Measurements from ENCODE around the gene NEDD4.
"Not testable (repeated sequence)": the region's sequence is repeated elsewhere in the genome, so short reads cannot be mapped to it uniquely, and the experiment has no call there.

The NEDD4 gene

DNA sequence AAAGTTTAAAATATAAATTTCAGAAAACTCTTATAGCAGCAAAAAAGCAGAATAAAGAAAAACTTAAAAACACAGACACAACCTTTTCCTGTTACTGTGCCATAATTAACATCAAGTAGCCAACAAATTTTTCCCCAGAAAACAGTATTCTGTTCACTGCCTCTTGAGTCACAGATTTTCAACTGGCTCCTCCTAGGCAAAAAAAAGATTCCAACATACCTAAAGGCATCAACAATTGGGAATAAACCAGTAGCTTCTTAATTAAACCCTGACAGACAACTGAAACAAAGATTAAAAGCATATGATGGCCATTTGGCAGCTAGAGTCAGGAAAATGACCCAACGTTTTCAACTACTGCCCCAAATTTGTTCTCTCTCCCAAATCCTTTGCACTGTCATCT, 10.9 kb upstream of the NEDD4 start:
- DNase-seq (ENCODE audit: low read depth): not testable (repeated sequence)

DNA sequence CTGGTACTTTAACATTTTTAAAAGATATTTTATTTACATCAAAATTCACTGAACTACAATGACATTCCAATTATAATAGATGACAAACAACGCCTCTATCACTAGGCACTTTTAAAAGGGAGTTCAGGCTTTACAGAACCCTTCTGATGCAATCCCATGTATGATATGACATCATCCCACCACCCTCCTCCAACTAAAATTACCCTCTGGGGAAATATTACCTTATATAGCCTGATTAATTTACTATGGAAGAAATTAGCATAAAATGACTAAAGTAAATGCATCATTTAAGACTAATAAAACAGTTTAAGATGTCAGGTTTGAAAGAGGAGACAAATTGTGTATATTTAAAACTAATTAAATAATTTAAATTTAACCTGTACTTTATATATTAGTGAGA, 10.4 kb upstream of the NEDD4 start:
- DNase-seq (ENCODE audit: low read depth): not testable (repeated sequence)

DNA sequence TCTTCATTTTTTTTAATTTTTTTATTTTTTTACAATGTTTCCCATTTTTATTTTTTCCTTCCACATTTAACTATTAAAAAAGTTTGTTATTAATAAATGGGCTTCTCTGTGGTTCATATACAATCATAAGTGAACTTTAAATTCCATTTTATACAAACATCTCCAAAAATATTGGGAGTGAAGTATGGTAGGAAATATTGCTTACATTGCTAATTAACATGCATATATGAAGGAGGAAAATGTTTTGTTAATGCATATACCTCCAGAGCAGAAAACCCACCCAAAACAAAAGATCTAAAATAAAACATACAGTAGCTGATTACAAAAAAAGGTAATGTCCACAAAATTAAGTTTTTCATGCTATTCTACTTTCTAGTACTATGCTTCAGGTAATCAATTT, 9.9 kb upstream of the NEDD4 start:
- not testable (repeated sequence) for DNase-seq (ENCODE audit: low read depth)

DNA sequence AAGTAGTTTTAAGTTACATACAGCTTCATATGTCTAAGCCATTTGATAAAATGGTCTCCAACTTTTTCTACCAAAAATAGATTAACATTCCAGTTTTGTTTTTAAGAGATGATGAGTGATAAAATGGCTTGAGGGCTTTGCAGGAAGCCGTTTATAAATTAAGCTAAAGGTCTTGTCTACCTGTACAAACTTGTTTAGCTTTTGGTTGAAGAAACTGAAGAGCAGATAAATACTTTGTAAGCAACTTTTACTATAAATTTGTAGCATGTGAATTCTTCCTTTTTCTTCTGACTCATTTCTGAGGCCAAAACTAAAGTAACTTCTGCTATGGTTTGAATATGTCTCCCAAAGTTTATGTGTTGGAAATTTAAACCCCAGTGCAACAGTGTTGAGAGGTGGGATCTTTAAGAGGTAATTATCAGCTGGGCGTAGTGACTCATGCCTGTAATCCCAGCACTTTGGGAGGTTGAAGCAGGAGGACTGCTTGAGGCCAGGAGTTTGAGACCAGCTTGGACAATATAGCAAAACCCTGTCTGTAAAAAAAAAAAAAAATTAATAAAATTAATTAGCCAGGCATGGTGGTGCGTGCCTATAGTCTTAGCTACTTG, 8.2 kb upstream of the NEDD4 start:
- no peak for DNase-seq (ENCODE audit: low read depth)

DNA sequence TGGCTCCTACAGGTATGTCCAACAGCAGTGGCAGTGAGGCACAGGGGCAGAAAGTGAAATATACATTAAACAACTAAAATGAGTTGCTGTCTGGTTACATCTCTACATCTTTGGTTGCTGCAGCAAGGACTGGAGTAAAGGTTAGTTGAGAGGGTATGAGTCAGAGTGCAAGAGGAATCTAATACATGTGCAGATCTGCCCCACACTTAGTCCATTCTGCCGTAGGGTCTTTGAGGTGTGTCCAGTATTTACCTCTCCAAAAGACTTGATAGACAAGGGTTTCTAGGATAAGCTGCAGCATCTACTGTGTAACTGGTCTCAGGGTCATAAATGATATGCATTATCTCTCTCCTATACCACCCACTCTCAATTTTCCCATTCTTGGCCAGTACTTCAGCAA, 6.2 kb upstream of the NEDD4 start:
- DNase-seq (ENCODE audit: low read depth): no peak

DNA sequence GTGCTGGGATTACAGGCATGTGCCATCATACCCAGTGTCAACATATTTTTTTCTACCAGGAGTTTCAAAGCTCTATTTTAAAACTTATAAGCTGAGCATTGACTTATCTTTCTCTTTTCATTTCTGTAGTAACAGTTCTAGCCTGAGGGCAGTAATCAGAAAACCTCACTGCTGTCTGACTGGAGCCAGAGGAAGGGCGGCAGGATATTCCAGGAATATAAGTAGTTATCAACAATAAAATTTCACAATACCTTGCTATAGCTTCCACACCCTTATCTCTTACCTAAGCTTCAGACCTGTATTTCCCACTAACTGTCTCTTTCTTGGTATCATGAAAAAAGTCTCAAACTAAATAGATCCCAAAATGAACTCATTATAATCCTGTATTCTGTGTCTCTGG, 5.1 kb upstream of the NEDD4 start:
- no peak for DNase-seq (ENCODE audit: low read depth)

DNA sequence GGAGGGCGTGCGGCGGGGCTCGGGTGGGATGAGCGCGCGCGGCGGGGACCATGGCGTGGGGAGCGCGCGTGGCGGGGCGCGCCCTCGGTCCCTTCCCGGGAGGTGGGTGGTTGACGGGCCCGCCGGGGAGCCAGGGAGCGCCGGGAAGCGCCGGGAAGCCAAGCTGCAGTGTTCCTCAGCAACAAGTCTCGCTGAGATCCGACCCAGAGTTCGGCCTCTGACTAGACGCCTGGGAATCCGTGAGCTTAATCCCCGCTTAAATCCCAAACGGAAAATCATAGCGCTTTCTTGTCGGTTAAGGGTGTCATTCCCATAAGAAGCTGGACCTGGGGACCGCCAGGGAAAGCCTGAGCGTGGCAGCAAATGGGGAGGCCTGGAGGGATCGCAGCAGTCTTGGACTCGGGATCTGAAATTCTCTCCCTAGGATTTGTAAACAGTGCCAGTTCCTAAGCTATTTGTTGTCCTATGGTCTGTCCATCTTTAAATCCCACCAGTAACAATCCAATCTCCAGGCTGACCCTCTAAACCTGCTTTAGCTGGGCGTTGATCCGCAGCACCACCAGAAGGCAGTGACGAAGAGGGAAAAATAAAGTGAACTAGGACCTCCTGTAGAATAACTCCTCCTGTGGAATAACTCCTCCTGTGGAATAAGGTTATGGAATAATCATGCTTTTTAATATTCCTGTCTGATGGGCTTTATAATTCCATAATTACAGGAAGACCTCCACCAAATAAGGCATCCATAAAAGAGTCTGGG, 570 bp upstream of the NEDD4 start:
- DNase-seq (ENCODE audit: low read depth): no peak

DNA sequence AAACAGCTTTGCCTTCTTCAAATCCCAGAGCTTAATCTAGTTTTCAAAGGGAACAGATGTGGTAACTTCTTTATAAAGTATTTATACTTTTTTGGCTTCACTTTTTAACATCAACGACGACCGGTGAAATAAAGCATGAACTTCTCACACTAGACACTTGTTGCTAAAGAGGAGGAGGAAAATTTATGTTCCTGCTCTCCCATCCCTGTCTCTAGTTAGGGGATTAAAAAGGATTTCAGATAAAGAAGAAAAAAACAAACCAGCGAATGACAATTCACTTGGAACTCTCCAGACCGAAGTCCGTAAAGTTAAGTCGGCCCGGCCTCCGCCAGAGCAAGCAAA, 672 bp downstream of the NEDD4 start:
- DNase-seq (ENCODE audit: low read depth): no peak

DNA sequence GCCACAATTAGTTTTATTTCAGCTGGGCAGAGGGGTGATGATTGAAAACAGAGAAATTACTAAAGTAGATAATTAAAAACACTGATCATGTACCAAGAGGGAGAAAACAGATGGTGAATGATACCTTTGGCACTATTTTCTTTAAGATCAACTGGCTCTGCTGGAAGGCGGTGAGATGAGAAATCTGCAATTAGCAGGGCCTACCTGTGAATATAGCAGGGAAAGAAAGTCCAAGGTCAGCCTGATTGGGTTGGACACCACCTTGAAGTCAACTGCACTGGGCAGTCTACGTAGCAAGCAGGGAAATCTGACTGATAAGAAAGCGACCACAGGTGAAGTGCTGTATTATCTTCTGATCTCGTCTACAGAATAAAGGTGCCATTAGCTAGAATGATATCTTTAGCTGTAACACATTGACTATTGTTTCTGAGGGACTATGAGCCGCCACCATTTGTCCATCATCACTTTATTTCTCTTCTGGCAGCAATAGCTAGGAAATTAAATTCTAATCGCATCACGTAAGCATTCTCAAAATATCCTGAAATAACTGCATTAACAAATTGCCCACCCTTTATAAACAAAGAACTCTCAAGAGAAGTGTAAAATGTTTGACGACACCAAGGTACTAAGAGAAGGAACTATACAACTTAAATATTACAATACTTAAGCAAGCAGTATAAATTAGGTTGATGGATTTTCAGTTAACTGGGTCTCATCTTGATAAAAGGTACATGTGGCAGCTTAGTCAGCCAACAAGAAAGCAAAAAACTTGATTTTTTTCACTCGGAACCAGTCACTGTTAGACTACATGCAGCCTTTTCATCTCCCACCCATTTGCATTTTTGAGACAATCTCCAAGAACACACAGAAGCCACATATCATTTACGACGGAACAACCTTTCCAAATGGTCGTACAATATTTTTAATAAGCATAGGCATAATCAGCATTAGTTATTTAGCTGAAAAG, 1.3 kb downstream of the NEDD4 start:
- DNase-seq (ENCODE audit: low read depth): no peak

DNA sequence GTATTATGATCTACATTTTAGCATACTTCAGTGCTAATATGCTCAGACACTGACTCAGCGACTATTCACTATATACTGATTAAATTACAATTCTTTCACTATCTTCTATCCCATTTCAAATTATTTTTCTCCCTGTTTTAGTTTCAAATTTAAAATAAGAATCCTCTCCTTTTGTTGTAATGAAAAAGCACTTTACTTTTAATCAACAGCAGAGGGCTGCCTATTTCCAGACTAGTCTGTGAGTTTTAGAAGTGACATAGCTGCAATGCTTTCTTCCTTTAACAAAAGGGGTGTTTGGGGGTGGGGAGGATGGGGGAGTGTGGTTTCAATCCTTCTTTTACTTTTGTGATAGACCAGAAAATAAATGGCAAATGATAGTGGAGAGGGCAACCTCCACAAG, 2.4 kb downstream of the NEDD4 start:
- no peak for DNase-seq (ENCODE audit: low read depth)

DNA sequence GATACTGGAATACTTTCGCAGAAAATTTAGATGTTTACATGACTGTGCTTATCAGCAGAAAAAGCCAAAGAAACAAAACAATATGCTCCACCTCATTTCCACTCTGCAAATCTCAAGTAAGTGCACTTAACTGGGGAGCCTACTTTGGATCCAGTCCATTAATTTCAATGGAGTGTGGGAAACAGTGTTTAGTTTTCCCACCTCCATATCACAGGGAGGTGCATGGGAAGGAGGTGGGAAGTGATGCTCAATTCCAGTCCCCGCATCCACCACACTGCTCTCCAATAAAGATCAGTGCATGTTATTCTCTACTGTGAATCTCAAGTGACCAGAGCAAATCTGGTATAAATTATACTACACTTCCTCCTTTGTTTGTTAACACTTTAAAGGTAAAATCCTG, 2.9 kb downstream of the NEDD4 start:
- DNase-seq (ENCODE audit: low read depth): no peak

DNA sequence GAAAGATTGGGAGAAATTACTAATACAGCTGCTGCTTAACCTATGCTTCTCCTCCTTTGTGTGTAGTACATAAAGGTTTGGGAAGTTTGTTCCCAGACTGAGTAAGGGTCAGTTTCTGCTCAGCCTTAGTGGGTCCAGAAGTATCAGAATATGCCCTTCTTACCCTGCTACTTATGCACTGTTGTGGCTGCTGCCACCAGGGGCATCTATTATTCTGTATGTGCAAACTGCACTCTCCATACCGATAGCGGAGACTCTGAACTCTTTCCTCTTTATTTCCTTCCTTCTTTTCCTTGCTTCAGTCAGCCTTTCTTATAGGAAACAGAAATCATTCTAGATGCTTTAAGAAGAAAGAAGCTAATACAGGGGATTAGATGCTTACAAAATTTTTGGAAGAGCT, 4.0 kb downstream of the NEDD4 start:
- DNase-seq (ENCODE audit: low read depth): no peak

DNA sequence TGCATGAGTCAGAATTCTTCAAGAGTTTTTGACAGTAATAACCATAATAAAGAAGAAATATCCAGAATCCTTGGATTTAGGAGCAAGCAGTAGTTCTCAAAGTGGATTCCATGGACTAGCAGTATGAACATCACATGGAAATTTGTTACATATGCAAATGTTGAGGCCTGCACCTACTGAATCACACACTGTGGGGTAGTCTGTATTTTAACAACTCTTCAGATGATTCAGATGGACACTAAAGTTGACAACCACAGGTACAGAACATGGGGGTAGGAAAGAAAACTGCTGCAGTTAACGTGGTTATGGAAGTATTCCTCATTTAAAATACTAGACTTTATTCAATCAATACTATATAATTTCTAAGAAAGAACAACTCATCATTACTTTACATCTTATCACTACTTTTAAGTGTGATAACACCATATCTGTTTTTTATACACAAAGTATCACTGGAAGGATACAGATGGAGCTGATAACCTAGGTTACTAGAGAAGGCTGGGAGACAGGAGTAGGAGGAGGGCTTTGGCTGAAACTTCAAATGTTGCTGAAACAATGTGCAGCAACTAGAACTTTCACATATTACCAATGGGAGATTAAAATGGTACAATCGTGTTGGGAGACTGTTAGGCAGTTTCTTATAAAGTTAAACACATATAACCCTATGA, 11.7 kb downstream of the NEDD4 start:
- DNase-seq (ENCODE audit: low read depth): no peak

DNA sequence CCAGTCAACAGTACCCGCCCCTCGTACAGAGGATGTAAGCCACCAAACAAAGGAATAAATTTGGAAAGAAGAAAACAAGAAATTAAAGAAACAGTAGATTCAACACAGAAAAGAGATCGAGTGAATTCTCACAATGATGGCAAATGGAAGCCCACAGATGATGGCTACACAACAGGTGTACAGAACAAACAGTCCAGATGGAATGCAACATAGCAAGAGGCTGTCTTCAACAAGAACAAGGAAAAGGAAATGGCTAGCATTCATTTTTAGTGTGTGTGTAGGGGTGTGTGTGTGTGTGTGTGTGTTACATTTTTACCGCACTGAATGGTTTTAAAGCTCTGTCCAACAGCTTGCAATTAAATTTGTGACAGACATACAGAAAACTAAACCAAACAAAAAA, 12.9 kb downstream of the NEDD4 start:
- DNase-seq (ENCODE audit: low read depth): no peak

DNA sequence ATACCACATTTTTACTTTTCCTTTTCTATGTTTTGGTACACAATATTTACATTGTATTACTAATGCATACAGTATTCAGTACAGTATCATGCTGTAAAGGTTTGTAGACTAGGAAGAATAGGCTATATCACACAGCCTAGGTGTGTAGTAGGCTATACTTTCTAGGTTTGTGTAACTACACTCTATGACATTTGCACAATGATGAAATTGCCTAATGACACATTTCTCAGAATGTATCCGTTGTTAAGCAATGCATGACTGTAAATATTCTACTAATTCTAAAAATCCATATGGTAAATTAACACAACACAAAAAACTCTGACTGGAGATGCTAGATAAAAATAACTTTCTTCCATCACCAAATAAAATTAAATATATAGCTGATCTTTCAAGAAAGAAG, 16.2 kb downstream of the NEDD4 start:
- DNase-seq (ENCODE audit: low read depth): no peak

DNA sequence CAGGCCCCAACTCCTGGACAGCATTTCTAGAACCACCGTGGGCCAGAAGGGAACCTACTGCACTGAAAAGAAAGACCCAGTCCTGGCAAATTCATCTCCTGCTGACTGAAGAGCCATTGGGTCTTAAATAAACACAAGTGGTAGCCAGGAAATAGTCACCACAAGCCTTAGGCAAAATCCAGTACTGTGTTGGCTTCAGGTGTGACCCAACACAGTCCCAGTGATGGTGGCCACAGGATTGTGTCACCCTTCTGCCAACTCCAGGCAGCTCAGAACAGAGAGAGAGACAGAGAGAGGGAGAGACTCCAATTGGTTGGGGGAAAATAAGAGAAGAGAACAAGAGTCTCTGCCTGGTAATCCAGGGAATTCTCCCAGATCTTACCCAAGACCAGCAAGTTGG, 23.1 kb downstream of the NEDD4 start:
- no peak for DNase-seq (ENCODE audit: low read depth)

DNA sequence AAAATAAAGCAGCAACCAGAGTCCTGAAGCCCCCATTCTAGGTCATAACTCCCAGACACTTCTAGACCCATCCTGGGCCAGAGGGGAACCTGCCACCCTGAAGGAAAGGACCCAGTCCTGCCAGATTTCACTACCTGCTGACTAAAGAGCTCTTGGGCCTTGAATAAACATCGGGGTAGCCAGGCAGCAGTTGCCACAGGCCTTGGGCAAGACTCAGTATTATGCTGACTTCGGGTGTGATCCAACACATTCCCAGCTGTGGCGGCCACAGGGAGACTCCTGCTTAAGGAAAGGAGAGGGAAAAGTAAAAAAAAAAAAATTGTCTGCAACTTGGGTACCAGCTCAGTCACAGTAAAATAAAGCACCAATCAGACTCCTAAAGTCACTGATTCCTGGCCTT, 23.8 kb downstream of the NEDD4 start:
- DNase-seq (ENCODE audit: low read depth): no peak

DNA sequence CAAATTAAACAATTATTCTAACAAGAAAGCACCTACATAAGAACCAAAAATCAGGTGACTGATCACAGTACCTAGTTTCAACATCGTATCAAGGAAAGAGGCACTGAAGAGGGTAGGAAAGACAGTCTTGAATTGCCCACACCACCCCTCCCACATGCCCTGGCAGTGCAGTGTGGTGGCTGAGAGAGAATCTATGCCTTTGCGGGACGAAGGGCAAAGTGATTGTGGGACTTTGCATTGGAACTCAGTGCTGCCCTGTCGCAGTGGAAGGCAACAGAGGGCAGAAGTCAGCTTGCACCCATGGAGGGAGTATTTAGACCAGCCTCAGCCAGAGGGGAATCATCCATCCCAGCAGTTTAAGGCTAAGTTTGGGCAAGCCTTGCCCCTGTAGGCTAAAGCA, 24.5 kb downstream of the NEDD4 start:
- no peak for DNase-seq (ENCODE audit: low read depth)

DNA sequence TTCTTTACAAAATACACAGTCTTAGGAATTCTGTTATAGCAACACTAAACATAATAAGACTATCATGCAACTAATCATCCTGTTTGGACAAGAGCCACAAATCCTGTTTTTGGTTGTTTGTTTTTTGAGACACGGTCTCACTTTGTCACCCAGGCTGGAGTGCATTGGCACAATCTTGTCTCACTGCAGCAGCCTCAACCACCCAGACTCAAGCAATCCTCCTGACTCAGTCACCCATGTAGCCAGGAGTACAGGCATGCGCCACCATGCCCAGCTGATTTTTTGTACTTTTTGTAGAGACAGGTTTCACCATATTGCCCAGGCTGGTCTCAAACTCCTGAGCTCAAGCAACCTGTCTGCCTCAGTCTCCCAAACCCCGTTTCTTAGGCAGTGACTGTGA, 28.3 kb downstream of the NEDD4 start:
- DNase-seq (ENCODE audit: low read depth): no peak

DNA sequence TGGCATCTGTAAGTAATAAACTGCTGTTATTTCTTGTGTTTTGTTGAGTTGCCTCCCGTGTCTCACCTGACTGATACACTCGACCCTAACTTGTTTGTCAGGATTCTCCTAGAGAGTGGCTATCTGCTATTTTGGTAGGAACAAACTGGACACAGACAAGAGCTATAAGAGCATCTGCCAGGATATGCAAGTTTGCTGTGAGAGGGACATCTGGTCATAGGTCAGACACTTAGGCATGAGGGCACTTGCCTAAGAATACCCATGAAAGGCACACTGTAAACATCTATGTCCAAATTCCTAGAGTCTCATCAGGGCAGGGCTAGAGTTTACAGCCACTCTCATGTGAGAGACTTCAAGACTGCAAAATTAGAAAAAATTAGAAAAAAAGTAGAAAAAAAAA, 32.5 kb downstream of the NEDD4 start:
- DNase-seq (ENCODE audit: low read depth): no peak

DNA sequence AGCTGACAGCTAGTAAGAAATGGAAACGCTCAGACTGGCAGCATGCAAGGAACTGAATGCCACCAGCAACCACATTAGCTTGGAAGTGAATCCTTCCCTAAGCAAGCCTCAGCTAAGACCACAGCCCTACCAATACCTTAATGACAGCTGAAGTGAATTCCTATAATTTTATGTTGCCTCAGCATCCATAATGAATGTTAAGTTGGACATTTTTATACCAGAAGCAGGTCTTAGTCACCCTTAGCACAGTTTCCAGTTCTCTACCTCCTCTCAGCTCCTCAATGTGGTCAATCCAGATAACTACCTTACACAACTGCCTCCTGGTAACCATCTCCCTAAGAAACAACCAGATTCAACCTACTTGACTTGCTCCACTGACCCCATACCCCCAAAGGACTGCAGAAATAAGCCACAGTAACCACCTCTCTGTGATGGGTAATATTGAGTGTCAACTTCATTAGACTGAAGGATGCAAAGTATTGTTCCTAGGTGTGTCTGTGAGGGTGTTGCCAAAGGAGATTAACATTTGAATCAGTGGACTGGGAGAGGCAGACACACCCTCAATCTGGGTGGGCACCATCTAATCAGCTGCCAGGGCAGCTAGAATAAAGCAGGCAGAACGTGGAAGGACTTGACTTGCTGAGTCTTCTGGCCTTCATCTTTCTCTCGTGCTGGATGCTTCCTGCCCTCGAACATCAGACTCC, 33.5 kb downstream of the NEDD4 start:
- no peak for DNase-seq (ENCODE audit: low read depth)

DNA sequence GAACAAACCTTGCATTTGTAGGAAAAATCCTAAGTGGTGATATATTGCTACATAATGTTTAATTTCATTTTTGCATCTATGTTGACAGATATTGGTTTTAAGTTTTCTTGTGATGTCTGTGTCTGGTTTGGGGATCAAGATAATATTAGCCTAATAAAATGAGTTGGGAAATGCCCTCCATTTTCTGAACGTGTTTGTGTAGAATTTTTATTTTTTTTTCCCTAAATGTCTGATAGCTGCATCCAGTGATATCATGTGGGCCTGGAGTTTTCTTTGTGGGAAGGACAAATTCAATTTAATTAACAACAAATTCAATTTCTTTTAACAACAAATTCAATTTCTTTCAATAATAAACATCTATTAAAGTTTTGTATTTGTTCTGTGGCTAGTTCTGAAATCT, 35.1 kb downstream of the NEDD4 start:
- no peak for DNase-seq (ENCODE audit: low read depth)
